SU-DHL-6 (cell line): ENCODE results near the gene XRCC6.
"Not testable (repeated sequence)": the region's sequence is repeated elsewhere in the genome, so short reads cannot be mapped to it uniquely, and the experiment has no call there.

Source experiments
- EZH2phosphoT487 ChIP-seq: fragments of 200-600 bp; sonication (generic), shearing (Covaris generic); conservative IDR thresholded peaks from 2 replicates; pipeline ENCODE4 v1.6.1; 2018; ENCODE audit warnings: mild to moderate bottlenecking, antibody characterized with exemption, low read length, moderate library complexity, mixed read lengths
- TF ChIP-seq, protein P1 (sequence below): fragments of 200-600 bp; sonication (generic); IDR thresholded peaks from one replicate; pipeline ENCODE4 v1.5.1; 2017; ENCODE audit warnings: antibody characterized with exemption, mild to moderate bottlenecking, low read length, moderate library complexity; ENCODE audit not compliant: insufficient read depth, poor library complexity, severe bottlenecking

DNA sequence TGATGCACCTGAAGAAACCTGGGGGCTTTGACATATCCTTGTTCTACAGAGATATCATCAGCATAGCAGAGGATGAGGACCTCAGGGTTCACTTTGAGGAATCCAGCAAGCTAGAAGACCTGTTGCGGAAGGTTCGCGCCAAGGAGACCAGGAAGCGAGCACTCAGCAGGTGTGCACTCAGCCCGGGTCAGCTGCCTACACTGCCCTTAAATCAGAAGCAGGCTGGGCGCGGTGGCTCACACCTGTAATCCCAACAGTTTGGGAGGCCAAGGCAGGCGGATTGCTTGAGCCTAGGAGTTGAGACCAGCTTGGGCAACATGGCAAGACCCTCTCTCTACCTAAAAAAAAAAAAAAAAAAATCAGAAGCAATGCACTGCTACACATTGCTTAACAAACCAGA lies 16.5 kb downstream of the XRCC6 start:
- TF ChIP-seq, protein P1, sequence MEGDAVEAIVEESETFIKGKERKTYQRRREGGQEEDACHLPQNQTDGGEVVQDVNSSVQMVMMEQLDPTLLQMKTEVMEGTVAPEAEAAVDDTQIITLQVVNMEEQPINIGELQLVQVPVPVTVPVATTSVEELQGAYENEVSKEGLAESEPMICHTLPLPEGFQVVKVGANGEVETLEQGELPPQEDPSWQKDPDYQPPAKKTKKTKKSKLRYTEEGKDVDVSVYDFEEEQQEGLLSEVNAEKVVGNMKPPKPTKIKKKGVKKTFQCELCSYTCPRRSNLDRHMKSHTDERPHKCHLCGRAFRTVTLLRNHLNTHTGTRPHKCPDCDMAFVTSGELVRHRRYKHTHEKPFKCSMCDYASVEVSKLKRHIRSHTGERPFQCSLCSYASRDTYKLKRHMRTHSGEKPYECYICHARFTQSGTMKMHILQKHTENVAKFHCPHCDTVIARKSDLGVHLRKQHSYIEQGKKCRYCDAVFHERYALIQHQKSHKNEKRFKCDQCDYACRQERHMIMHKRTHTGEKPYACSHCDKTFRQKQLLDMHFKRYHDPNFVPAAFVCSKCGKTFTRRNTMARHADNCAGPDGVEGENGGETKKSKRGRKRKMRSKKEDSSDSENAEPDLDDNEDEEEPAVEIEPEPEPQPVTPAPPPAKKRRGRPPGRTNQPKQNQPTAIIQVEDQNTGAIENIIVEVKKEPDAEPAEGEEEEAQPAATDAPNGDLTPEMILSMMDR = not testable (repeated sequence)
- not testable (repeated sequence) for TF ChIP-seq EZH2phosphoT487
